Activated CD8-positive, alpha-beta memory T cell treated with anti-CD3 and anti-CD28 coated beads, Interleukin-2, amount 50 U/mL, for 1 hour (primary cell): ENCODE data around the gene KCNG2.

Source experiments
- DNase-seq: peaks from one replicate; pipeline ENCODE4 v3.0.0-alpha.2; 2020; ENCODE audit errors: extremely low read depth

Gene KCNG2

DNA sequence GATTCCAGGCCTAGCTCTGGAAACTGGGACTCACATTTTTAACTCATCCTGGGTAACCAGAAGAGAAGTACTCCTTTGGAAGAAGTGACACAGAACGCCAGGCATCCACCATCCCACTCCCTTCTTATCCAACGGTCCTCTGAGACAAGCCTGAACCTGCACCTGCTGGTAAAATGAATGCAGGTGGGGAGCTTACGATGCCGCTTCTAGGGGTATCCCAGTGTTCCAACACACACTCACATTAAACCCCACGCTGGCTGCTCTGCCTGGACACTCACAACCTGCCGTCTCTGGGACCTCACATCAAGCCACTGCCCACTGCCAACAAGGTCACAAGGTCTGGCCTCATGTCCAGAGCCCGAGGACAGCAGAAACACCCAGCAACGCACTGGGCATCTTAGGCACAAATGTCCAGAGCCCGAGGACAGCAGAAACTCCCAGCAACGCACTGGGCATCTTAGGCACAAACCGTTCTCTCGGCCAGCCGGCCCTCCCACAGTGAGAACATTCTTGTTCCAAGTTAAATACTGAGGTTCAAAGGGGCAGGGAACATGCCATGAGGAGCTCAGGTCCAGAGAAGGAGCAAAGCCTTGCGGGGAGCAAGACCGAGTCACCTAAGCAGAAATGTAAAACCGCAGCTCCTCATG is 143.9 kb downstream of the KCNG2 start:
- no peak for DNase-seq

DNA sequence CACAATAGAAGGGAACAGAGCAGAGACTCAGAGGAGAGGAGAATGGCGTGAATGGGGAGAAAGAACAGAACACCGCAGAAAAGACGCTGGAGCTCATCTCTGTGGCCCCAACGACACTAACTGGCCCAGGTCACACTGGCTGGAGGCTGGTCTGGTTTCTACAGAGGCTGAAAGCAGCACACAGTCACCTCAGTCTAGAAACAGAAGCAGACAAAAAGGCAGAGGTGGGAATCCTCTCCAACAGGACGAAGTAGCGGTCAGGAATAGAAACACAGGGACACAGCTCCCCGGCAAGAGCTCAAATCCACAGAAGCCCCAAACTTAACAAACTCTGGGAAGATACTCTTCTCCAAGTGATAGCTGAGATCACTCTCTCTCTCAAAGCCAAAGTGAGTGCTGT is 144.5 kb downstream of the KCNG2 start:
- DNase-seq = no peak

DNA sequence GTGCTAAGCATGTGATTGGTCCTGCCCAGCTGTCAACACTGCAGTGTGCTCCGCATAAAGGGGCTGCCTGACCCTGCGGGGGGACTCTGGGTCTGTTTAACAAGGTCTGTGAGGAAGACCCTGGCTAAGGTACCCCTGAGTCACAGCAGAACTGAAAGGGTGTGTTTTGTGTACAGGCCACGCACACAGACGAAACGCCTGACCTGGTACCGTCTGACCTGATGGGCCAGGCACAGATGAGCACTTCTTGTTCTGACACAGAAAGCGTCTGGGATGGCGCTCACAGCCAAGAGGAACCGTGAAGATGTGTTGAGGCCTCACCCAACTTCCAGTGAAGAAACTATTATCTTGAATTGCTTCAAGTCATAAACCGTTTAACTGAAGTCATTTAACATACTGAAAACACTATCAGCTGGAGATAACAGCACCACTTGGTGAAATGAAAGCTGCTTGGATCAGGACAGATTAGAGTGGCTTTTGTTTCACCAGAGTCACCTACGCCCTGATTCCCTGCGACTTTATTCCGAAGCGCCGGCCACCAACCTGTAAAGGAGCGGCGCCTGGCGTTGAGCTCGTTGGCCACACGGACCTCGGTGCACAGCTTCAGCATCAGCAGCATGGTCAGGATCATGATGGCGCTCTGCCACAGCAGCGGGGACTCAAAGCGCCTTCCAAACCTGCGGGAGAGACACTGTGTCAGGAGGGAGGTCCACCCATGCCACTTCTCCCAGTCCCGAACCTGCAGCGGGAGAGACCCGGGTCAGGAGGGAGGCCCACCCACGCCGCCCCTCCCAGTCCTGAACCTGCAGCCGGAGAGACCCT is 145.3 kb downstream of the KCNG2 start:
- no peak for DNase-seq

DNA sequence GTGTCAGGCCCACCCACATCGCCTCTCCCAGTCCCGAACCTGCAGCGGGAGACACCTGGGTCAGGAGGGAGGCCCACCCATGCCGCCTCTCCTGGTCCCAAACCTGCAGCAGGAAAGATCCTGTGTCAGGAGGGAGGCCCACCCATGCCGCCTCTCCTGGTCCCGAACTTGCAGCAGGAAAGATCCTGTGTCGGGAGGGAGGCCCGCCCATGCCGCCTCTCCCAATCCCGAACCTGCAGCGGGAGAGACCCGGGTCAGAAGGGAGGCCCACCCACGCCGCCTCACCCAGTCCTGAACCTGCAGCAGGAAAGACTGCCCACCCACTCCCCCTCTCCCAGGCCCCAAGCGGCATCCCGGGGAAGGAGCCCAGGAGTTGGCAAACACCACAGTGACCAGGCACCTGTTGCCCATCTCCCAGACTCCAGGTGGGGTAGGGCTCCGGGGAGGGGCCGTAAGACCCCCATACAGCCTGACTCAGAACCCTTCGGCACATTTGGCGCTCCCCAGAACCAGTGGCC is 145.9 kb downstream of the KCNG2 start:
- no peak for DNase-seq

DNA sequence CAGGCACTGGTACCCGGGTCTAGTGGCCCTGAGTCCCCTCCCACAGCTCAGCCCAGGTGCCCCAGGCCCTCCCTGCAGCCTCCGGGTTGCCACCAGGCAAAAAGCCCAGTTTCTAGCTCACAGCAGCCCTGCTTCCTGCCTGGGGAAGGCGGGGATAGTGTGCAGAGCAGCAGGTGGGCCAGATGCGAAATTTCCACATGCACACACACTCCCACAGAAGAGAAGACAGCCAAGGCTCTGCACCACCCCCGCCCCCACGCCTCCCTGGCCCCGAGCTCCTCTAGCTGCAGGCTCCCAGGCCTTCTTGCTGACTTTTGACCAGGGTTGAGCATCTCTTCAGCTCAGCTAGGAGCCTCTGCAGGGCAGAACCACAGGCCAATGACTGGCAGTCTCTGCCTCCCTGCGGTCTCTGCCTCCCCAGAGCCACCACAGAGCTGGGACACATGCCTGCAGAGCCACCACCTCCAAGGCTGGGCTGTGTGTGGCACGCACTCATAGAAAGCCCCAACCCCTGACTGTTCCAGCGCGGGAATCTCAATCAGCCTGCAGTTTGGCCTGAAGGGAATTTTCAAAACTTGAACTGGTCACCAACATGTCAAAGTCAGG is 146.5 kb downstream of the KCNG2 start:
- DNase-seq = no peak

GRCh38 chr18:79944746-79945117 is 147.0 kb downstream of the KCNG2 start:
- no peak for DNase-seq

DNA sequence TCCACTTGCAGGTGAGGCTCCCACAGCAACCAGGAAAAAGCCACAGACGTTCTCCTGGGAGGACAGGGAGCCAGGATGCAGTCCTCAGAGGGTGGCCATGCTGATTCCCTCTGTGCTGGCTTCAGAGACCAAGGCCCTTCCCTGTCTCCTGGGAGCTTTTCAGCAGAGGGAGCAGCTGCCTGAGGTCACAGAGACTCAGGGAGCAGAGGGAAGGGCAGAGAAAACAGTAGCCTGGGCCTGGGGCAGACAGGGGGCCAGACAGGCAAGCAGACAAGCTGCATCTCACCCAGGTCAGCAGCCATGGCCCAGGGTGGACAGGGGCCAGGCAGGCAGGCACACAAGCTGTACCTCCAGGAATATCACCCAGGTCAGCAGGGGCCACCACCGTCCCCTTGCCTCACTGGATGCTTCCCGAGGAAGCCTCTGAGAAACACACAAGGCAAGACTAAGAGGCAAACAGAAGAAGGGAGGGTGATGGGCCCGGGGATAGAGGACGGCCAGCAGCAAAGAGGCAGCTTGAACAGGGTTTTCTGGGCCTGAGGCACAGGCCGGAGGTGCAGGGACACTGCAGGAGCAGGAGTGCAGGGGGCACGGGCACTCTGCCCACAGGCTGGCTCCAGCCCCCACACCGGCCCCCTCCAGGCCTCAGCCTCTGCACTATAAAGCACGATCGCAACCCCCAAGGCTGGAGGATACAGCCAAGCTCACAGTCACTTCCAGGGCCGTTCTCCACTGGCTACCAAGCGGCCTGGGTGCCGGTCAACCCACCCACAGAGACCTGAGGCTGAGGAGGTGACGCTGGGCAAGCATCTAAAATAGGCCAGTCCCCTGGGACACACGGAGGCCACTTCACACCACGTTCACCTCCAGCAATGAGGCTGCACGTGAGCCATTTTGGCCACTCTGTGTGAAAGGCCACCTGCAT is 147.6 kb downstream of the KCNG2 start:
- DNase-seq = no peak

GRCh38 chr18:79947054-79947755 is 149.5 kb downstream of the KCNG2 start:
- DNase-seq = no peak

- no peak for DNase-seq
Observed at GRCh38 chr18:79947881-79948610, 150.3 kb downstream of the KCNG2 start.

- DNase-seq = no peak
Observed at GRCh38 chr18:79948719-79949411, 151.1 kb downstream of the KCNG2 start.
